GM21515 (cell line): ENCODE measurements around the gene SERP1.
"Not testable (repeated sequence)": the region's sequence is repeated elsewhere in the genome, so short reads cannot be mapped to it uniquely, and the experiment has no call there.

Experiments
- ATAC-seq: cut with Tn5 transposase; IDR thresholded peaks from one replicate; pipeline ENCODE4 v1.9.1; 2021; ENCODE audit not compliant: unreplicated experiment

SERP1 gene

DNA sequence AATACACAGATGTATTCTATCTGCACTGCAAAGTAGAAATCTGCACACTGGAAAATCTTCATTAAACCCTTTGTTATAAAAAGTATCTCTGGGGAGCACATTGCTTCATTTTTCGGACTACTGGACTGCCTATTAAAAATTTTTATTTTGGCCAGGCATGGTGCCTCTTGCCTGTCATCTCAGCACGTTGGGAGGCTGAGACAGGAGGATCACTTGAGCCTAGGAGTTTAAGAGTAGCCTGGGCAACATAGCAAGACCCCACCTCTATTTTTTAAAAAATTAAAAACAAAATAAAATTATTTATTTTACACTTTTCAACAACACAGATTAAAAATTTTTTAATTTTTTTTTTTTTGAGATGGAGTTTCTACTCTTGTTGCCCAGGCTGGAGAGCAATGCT, 6.0 kb downstream of the SERP1 start:
- ATAC-seq, result no peak

GRCh38 chr3:150538324-150539208, 7.7 kb downstream of the SERP1 start:
- ATAC-seq, result no peak

DNA sequence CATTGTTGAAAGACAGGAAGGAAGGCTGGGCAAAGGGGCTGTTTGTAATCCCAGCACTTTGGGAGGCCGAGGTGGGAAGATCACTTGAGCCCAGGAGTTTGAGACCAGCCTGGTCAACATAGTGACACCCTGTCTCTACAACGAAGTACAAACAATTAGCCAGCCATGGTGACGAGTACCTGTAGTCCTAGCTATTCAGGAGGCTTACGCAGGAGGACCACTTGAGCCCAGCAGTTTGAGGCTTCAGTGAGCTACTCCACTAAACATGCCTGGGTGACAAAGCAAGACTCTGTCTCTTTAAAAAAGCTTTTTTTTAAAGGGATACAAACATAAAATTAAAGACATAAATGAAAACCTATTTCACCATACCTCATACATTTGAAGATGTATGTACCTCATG, 11.1 kb downstream of the SERP1 start:
- no peak for ATAC-seq

GRCh38 chr3:150531775-150532174, 14.5 kb downstream of the SERP1 start:
- ATAC-seq, result no peak

- no peak for ATAC-seq
Measured at GRCh38 chr3:150528354-150528797, 17.9 kb downstream of the SERP1 start.

DNA sequence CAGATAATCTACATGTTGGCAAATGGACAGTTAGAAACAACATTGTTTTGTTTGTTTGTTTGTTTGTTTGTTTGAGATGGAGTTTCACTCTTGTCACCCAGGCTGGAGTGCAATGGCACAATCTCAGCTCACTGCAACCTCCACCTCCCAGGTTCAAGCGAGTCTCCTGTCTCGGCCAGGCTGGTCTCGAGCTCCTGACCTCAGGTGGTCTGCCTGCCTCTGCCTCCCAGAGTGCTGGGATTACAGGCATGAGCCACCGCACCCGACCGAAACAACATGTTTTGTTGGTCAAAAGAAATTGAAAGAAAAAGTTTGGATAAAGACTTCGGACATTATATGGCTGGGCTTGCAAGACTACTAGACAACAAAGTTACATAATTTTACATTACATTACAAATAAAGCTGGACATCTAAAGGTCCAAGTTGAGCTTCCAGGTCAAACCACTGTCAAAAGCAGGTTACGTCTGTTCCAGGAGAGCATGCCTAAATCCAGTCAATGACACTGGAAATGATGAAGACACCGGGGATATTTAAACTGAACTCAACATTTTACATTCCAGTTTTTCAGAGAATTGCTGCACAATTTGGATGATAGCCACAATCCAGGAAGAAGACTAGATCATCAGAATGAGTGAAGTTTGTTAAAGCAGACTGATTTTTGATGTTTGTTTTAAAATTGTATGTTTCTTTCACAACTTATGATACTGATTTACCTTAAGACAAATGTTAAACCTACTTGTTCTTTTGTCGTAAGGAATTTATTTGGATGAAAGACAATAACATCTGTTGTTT, 18.6 kb downstream of the SERP1 start:
- no peak for ATAC-seq

DNA sequence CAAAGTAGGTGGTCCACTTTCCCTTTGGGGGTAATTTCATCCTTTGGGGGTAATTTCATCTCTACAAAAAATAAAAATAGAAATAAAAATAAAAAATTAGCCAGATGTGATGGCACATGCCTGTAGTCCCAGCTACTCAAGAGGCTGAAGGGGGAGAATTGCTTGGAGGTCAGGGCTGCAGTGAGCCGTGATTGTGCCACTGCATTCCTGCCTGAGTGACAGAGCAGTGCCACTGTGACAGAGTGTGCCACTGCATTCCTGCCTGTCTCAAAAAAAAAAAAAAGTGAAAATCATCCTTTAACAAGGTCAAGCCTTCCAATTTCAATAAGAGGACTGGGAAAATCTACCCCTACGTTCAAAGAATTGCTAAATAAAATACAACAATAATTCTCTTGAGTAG, 22.8 kb downstream of the SERP1 start:
- no peak for ATAC-seq

DNA sequence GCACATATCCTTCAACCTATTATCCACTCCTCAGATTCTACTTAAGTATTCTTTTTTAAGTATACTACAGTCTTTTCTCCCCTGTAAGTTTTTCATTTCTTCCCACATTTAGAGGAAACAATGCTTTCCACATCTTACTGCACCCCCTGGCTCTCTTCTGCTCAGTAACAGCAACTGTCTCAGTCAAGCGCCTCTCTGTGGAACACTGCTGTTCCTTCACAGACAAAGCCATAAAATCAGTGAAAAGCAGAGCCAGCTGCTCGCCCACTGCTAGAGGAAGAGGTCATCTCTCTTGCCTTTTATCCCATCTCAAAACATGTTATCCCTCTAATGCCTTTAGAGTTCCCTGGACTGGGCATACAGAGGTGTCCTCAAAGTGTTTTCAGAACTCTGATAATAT, 24.8 kb downstream of the SERP1 start:
- no peak for ATAC-seq

DNA sequence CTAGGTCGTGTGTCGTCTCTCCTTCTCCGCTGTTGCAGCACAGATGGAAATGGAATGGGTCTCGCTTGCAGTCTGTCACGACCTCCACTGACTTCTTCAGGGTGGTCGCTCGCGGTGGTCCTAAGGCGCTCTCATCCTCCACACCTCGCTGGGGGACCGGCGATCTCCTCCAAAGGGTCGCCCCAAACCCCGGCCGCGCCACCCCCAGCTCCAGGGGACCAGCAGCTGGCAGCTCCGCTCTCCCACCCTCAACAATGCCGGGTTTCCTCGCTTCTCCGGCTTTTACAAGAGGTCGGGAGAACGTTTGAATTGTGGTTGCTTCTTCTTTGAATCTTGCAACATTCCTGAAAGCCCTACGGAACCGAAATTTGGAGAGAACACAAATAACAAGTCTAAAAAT, 25.9 kb downstream of the SERP1 start:
- ATAC-seq, result no peak

DNA sequence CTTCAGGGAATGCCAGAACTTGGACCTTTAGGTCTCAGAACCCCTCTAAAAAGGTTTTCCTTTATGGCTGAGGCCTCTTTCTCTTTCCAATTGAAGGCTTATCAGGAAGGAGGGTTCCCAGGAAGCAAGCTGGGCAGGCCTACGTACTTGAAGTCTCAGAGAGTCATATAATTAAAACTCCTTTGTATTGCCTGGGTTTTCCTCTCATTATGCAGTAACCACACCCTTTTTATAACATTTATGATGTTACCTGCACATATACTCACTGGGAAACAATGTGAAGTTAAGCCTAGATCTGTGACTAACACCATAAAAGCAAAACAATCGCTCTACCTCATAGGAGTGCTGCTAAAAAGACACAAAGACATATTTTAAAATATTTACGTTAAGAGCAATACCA, 27.3 kb downstream of the SERP1 start:
- no peak for ATAC-seq

DNA sequence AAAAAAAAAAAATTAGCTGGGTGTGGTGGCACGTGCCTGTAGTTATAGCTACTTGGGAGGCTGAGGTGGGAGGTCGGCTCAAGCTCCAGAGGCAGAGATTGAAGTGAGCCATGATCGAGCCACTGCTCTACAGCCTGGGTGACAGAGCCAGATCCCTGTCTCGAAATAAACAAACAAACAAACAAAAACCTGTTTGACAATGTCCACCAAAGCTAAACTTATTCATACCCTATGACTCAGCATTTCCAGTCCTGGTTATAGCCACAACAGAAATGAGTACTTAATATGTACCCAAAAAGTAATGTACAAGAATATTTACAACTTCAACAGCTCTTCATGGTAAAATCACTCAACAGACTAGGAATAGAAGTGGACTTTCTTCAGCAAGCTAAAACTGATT, 31.1 kb downstream of the SERP1 start:
- no peak for ATAC-seq

GRCh38 chr3:150511122-150511821, 35.0 kb downstream of the SERP1 start:
- ATAC-seq, result no peak

DNA sequence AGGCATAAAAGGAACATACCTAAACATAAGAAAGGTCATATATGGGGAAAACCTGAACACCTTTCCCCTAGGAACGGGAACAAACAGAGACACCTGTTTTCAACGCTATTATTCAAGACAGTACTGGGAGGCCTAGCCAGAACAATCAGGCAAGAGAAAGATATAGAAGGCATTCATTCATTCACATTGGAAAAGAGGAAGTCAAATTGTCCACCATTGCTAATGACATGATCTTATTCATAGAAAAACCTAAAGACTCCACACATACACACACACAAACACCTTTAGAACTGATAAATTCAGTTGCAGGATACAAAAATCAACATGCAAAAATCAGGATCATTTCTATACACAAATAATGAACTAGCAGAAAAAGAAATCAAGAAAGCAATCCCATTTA, 36.5 kb downstream of the SERP1 start:
- no peak for ATAC-seq

DNA sequence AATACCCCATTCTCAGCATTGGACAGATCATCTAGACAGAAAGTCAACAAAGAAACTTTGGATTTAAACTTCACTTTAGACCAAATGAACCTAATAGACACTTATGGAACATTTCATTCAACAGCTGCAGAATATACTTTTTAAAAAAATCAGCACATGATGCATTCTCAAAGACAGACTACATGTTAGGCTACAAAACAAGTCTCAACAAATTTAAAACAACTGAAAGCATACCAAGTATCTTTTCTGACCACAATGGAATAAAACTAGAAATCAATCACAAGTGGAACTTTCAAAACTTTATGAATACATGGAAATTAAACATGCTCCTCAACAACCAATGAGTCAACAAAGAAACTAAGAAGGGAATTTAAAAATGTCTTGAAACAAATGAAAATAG, 37.9 kb downstream of the SERP1 start:
- no peak for ATAC-seq

- ATAC-seq, result no peak
Measured at GRCh38 chr3:150504483-150504882, 41.8 kb downstream of the SERP1 start.

DNA sequence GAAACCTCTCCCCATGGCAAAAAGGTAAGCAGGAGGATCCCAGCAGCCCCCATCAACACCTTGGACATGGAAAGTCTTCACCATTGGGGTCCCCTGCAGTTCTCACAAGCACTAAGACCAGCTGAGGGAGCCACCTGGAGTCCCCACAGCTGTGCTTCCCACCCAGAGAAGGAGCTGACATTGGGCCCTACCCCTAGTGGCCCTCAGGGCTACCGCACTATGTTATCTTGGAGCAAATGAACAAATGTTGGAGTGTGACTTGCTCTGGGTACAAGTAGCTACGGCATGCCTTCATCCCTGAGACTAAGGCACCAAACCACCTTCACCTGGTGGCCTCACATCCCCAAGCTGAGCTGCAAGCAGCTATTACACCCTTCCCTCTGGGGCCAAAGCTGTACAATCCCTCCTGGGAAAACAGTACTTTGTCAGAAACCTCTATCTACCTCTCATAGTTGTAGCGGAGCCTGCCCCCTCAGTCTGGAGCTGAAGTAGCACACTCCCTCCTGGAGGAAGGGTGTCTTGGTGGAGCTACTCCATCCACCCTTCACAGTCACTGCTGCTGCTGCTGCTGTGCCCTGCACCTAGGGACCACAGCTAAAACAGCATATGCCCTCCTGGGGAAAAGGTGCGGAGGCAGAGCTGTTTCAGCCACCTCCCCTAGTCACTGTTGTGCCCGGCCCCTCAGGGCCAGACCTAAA, 42.7 kb downstream of the SERP1 start:
- ATAC-seq, result no peak

DNA sequence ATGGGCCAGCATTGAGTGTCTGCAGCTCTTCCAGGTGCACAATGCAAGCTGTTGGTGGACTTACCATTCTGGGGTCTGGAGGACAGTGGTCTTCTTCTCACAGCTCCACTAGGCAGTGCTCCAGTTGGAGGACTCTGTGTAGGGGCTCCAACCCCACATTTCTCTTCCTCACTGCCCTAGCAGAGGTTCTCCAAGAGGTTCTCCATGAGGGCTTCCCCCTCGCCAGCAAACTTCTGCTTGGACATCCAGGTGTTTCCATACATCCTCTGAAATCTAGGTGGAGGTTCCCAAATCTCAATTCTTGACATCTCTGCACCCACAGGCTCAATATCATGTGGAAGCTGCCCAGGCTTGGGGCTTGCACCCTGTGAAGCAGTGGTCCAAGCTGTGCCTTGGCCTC, 45.3 kb downstream of the SERP1 start:
- ATAC-seq, result not testable (repeated sequence)

DNA sequence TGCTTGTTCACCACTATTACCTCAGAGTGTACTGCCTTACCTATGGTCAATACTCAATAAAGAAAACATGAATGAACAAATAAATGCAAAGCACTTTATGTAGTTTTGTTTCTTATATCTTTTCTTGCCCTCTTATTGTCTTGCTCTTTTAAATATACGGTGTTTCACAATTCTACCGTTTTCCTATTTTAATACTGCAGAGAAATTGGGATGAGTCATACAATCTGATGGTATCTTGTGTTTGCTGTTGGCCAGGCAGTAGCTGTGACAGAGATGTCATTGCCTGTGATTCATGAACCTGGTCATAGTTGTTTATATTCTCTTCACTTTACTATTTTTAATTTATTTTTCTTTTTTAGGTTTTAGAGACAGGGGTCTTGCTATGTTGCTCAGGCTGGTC, 48.3 kb downstream of the SERP1 start:
- ATAC-seq, result no peak

DNA sequence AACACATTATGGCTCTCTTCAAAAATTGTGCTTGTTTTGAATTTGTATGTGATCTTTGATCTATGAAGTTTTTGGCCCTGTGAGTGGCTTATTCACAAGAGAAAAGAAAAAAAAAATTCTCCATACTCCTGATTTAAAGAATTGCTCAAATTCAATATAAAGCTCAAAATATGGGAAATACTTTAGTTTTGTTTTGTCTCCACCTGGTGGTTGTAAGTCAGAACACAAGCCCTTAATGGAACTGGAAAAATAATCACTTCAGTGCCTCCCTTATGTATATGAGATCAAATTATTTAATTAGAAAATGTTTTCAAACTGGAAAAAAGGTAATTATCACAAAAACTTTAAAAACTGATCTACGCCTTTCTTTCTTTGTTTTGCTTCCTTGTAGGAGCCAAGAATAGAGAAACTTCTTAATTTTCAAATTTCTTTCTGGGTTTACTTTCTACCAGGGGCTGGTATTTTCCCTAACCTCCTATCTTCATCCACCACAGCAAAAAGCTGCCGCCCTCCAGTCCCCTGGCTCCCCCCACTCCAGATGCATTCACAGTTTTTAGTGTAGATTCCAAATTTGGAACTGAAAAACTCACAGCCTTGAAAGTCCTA, 50.6 kb downstream of the SERP1 start:
- no peak for ATAC-seq

DNA sequence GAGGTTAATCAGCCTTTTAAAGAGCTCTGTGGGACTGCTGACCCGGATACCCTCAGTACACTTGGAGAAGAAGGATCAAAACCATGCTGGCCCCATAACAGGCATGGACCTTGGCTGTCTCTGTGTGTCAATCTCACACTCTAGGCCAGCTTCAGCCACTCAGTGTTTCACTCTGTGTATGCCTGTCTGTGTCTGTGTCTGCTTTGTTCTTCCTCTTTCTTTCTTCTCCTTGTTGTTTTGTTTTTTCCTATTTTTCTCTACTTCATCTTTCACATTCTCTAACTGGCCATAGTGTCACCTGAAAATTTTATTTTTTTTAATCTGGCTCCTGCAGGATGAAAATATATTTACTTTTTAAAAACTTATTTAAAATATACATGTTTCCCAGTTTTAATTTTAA, 51.1 kb downstream of the SERP1 start:
- ATAC-seq, result no peak
